HPDE6-E6E7 (cell line): ENCODE results near the gene TXNRD2.

Experiments
- DNase-seq: peaks from one replicate; pipeline ENCODE4 v3.0.0; 2011; ENCODE audit warnings: missing footprints; ENCODE audit errors: extremely low spot score

Gene TXNRD2

DNA sequence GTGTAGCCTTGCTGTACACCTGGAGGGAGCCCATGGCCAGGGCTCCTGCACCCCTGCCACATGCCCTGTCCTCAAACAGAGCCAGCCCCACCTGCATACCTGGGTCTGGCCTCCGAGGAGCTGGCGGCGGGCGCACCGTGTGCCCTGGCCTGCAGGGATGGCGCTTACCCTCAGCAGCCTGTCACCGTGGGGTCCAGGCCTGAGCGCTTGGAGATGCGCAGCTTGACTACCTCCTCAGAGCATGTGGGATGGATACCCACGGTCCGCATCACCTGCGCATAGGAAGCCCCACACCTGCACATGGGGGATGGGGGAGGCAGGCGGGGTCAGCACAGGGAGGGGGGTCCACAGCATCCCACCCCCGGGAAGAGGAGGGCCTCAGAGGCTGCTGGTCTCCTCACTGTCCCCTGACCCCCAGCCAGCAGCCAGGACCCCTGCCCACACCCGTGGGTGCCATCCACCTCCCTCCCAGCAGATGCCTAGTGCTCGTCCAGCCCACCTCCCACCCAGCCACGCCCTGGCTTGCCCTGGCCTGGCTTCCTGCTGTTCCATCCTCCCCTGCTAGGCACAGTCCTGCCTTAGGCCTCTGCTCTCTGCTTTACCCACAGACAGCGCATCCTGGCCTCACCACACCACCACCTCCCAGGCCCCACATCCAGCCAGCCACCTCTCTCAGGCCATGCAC lies 64.5 kb downstream of the TXNRD2 start:
- no peak for DNase-seq

DNA sequence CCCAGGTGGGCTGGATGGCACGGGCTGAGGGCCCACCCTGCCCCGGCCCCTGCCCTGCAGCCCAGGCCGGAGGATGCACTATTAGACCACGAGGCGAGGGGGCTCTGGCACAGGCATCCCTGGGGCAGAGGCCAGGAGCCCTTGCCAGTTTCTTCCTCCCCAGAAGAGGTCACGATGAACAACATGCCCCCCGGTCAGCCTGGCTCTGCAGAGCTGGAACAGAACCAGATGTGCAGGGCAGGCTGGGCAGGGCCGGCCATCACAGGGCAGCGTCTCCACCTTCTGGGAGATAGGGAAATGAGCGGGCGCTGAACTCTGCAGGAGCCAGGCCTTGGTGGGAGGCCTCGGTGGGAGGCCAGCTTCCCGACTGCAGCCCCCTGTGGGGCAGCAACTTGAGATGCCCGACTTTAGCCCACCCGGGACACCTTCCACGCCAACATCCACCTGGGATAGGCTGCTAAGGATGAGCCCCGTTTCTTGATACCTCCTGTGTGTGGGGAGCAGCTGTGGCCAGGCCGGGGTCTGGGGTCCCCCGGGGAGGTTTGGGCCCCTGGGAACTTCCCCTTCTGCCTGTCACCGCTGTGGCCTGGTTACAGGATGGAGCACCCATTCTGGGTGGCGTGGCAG lies 65.2 kb downstream of the TXNRD2 start:
- DNase-seq: no peak

DNA sequence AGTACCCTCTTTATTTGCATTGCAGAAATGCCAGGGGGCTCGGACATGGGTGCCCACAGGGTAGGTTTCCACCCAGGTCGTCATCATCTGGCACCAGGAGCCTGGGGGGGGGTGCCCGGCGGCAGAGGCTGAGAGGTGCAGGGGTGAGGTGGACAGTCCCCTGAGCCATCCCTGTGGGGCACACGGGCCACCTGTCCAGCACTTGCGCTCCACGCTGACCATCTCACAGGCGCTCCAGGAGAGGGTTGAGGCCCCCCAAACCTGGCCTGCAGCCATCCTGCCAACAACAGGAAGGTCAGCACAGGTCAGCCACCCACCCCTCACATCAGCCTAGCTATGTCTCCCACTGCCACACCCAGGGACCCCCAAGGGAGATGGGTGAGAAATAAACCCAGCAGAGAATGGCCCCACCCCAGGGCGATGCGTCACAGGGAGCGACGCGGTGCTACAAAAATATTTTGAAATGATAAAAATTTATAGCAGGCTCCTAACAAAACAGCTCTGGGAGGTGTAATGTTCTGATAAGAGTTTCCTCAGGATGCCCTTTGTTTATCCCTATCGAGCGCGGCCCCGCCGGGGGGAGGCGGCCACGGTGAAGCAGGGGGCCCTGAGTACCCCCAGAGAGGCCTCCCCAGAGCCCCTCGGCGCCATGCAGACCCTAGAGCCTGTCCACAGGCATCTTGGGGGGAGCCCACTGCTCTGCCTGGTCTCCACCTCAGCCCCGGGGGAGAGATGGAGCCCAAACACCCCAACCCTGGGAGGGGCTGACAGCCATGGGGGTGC lies 65.9 kb downstream of the TXNRD2 start:
- DNase-seq: no peak

DNA sequence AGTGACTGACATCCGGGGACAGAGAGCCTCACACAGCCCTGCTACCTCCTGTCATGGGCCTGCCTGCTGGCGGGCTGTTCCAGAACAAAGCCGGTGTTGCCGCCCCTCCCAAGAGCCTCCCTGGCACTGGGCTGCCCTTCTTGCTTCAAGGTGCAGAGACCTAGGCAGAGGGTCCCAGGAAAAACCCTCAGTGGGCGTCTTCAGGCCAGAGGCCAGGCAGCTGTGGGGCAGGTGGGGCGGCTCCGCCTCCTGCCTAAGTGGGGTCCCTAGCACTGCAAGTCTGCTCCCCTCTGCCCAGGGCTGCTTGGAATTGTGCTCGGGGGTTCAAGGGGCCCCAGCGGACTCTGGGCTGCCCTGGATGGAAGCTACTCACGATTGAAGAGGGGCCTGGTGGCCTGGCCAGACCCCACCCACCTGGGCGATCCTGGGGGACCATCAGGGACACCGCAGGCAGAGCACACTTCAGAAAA lies 66.5 kb downstream of the TXNRD2 start:
- DNase-seq: no peak

DNA sequence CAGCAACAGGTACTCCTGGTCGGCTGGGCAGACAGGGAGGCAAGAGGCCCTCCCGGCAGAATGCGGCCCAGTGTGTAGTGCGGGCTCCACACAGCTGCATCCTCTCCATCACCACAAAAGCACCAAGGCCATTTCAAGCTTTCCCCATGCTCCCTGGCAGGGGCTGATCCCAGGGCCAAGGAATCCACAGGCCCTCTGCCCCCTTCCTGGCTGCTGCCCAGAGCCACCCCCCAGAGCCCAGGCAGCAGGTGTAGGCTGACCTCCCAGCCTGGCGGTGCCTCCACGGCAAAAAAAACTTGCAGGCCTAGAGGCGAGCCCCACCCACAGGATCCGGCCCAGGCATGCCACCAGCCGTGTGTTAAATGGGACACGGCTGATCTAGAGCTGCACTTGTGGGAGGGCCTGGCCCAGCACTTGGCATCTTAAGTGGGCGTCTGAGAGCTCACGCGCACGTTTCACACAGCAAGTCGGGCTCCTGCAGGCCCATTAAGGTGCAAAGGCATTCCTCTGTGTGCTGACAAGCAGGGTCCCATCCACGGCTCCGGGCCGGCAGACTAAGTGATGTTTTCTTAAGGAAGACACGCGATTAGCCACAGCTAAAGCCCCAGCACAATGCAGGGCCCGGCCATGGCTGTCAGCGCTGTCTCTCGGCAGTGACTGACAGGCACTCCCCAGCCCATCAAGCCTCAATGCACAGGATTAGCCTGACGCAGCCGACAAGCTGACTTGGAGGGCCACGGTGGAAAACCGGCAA lies 67.1 kb downstream of the TXNRD2 start:
- no peak for DNase-seq

DNA sequence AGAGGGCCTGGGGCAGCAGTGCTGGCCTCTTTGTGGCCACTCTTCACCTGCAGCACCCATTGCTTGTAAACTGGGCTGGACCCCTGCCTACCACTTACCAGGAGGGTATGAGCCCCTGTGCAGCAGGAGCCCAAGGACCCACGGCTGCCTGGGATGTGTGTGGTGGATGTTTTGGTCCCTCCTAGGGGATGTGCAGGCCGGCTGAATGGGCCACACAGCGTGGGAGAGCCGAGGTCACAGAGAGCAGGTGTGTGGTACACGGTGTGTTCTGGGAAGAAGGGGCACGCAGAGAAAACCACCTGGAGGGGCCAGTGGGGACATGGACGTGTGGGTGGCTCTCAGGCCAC lies 67.7 kb downstream of the TXNRD2 start:
- DNase-seq: no peak

DNA sequence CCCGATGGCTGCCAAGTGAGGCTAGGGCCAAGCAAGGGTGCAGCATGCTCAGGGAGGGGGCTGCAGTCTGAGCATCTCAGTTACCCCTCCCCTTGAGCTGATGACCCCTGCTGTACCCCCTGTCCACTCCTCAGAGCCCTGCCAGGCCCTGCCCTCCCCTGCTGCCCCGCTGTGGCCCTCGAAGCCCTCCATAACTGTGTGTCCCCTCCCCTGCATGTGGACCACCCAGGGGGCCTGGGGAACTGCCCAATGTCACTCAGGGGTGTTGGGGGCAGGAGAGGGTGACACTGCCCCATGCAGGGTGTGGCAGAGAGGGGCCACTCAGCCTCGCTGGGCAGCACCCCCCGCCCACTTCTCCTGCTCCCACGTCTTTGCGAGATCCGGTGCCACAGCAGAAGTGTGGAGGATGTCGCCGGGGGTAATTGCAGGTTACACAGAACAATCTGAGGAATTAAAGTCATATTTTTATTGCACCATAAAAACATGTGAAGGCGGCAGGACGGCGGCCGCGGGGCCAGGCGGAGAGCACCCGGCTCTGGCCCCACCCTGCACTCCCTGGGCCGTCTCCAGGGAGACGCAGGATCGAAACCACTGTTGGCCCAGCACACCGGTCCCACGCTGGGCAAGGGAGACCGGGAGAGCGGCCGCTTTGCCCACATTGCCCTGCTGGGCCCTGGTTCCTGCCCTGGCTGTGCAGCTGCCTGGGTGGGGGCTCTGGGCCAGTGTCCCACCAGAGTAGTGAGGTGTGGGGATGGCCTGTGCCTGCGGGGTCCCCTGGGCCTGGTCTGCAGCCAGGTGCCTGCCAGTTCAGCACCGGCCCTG lies 68.3 kb downstream of the TXNRD2 start:
- no peak for DNase-seq

DNA sequence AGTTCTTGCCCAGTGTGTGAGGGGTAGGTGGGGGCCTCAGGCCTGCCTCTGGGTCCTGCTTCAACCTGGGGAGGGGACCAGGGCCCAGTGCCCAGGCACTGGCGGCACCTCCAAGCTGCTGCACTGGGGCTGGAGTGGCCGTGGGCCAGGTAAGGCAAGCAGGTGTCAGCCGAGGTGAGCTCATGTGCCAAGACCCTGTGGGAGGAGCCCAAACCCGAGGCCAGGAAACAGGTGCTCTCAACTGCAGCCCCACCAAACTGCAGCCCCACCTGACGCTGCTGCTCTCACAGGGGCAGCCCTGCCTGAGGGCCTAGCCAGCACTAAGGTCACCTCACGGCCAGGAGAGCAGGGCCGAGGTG lies 68.9 kb downstream of the TXNRD2 start:
- no peak for DNase-seq

DNA sequence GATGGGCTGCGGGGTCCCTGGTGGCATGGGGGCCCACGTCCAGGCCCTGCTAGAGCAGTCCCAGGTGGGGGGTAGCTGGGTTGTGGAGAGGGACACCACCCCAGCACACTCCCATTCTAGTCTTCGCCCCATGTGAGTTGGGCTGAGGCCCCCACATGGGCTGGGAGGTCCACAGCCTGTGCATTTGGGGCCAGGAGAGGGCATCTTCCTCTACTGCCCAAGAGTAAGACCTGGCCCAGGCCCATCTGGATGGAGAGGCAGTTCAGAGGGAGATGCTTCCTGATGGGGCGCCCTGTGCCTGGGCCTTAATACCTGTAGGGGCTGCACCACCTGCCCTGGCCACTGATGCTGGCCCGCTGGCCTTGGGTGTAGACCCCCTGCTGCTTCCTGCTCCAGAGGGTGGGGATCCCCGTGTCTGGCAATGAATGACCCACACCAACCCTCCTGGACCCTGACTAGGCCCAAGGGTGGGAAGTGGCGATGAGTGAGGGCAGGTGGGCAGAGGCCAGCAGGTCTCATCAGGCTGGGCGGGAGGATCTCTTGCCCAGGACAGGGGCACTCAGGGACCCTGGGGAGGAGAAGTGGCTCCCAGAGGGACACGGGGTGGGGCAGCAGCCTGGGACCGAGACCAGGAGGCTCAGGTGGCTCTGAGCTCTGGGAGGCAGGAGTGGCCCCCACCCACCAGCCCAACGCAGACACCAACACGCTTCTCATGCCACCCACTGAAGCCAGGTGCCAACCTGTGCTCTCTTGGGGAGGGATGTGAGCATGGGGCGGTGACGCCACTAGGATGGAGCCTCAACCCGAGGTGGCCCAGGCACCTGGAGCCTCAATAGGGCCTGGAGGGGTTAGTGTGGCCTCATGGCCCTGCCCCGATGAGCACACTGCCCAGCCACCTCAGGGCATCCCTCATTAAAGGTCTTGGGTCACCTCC lies 69.5 kb downstream of the TXNRD2 start:
- DNase-seq: no peak

DNA sequence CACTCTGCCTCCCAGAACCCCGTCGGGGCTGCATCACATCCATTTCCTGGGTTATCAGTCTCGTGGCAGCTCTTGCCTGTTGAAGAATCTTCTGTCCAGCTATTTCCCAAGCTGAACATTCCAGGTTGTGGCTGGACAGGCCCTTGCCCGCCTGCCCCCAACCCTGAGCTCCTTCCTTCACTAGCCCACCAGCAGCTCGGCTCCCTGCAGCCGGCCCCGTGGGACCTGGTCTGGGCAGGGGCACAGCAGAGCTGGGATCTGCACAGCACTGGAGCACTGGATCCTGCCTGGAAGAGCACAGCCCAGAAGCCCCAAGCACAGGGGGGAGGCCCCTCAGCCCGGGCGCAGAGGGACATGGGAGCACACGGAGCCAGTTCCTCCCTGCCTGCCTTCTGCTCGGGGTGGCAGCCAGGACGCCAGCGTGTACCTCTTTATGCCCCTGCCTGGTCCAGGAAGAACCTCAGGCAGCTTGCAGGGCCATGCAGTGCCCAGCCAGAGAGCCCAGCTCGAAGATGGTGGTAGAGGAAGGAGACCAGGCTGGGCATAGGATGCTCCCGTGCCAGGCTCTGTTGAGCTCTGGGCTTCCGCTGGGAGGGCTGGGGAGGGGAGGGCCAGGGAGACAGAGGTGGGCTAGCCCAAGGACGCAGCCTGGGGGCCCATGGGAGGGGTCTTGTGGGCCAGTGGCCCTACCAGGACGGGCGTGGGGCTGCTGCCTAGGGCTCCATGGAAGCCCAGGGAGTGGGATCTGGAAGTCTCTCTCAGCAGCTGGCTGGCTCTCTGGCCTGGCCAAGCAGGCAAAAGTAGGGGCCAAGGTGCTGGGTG lies 70.4 kb downstream of the TXNRD2 start:
- no peak for DNase-seq

DNA sequence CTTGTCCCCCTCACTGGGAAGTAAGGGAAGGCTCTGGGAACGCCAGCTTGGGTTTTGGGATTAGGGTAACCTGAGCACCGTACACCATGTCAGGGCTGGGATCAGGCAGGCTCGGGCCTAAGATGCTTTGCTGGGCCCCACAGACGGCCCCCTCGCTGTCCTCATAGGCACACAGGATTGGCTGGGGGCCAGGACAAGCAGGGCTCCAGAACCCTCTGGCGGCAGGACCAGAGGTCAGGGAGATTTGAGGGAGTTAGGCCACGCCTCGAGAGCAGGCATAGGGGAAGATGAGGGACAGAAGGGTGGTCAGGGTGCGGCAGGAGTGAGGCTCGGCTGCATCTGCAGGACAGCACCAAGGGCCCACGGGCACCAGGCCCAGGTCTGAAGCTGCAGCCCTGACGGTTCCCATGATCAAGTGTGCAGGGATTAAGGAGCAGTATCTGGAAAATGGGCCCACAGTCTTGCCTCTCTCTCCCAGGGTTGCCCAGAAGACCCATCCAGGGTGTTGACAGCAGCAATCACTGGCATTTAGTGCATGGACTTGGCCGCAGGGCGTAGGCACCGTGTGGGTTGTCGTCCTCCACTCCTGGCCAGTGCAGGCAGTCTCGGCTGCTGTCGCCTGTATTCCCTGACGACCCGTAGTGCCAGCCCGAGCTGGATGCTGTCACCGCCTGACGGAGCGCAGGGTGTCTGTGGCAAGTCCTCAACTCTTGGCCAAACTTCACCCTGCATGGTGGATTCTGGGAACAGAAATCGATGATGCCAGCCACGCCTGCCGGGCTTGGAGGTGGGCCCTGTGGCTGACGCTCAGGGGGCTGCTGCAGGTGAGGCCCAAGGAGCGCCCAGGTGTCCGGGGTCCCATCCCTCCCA lies 71.2 kb downstream of the TXNRD2 start:
- DNase-seq: no peak

DNA sequence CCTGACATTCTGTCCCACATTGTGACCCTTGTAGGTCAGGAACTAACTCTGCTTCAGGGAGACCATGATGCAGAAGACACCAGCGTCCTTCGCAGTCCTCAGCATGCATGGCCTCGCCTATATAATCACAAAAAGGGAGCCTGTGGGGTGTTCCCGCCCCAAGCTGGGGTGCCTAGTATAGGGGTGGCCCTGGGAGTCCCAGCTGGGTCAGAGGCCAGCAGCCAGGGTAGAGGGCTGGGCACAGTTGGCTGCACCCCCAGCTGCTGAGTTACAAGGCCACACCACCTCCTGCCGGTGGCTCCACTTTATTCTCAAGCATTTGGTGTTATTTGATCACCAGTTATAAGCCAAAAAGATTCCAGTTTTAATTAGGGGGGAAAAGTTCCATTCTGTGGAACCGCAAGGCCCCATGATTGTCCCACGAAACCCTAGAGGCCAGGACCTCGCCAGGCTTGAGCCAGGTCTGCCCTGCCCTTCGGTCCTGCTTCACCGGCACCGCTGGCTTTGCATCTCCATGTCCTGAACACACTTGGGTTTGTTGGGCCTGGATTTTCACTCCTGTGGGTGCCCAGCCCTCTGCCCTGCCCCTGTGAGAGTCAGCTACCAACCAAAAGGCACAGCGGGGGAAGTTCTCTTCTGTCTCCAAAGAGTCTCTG lies 72.0 kb downstream of the TXNRD2 start:
- DNase-seq: no peak

DNA sequence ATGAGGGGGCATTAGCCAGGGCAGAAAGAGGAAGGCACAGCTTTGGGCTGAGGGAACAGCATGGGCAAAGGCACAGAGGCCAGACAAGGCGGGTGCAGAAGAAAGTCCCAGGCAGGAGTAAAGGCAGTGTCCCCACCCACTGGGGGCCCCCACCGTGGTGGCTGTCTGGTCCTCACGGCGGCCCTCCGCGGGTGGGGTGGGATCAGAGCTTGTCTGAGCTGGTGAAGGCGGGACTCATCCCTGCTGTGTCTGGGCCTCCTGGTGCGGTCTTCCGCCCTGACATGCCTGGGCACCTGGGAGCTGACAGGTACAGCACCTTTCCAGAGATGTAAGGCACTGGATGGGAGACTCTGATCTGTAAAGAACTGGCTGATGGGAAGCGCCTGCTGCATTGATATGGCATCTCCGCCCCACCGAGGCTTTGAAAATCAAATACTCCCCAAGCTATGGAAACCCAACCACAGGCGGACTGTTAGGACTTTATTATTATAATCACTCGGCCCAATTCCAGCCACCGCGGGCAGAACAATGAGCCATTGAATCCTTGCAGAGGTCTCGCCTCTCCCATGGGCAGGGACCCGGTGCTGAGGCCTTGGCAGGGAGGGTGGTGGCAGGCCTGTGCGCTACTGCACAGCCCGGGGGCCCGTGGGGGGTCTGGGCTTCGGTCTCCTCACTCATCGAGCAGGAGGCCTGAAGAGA lies 72.7 kb downstream of the TXNRD2 start:
- DNase-seq: no peak

DNA sequence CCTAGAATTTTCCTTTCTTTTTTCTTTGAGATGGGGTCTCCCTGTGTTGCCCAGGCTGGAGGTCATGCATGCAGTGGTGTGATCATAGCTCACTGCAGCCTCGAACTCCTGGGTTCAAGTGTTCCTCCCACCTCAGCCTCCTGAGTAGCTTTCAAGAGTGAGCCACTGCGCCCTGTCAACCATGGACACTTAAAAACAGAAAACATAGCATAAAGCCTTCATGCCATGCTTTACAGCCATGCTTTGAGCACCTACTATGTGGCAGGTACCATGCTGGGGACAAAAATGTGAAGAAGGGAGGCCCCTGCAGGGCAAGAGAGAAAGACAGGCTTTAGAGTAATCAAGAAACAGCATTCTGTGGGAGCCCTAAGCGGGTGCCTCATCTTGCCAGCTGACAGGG lies 73.3 kb downstream of the TXNRD2 start:
- DNase-seq: no peak

DNA sequence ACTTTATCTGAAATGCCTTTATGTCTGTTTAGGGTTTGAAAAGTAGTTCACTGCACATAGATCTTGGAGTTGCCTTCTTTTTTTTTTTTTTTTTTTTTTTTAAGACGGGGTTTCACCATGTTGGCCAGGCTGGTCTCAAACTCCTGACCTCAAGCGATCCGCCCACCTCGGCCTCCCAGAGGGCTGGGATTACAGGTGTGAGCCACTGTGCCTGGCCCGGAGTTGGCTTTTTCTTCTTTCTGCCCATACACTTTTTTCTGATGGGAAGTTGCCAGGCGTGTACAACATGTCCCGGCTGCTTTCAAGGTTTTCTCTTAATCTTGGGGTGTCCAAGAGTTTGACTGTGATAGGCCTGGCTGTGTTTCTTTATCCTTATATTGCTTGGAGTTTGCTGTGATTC lies 74.0 kb downstream of the TXNRD2 start:
- no peak for DNase-seq

DNA sequence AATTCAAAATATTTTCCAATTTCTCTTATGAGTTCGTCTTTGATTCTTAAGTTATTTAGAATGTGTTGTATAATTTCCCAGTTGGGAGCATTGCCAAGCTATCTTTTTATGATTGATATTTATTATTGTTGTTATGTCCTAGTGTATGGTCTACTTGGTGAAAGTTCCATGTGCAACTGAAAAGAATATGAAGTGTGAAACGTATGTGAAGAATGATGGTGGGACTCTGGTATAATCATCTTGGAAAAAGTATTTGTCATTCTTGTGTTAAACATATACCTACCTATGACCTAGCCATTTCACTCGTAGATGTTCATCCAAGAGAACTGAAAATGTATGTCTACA lies 75.0 kb downstream of the TXNRD2 start:
- no peak for DNase-seq

DNA sequence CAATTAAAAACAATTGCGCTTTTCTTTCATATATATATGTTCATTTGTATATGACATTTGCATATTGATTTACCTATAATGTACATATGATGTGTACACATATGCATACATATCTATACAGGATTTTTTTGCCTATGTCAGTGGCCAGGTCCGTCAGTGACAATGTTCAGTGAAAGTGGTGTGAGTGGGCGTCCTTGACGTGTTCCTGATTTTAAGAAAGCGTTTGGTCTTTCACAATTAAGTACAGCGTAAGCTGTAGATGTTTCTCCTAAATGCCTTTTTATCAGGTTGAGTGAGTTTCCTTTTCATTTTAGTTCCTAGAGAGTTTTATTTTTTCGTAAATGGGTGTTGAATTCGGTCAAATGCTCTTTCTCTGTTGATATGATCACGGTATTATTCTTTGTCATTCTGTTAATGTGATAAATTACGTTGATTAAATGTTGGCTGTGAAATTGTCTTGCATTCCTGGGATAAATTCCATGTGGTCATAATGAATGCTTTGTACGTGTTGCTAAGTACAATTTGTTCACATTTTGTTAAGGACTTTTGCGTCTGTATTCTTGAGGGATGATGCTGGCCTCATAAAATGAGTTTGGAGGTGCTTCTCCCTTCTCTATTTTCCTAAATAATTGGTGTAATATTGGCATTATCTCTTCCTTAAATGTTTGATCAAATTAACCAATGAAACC lies 76.3 kb downstream of the TXNRD2 start:
- DNase-seq: no peak
